Measurements from ENCODE around the gene NCR2. TPM values are rescaled to one million over a fixed set of nuclear protein-coding genes. Genes with fewer than 3 reads are reported as not detected.
A peak's percentile ranks its signal among the peaks of the same experiment; 100 is the strongest.

Gene NCR2
- total RNA-seq, 1 donor from 2014 or later, result not detected

DNA sequence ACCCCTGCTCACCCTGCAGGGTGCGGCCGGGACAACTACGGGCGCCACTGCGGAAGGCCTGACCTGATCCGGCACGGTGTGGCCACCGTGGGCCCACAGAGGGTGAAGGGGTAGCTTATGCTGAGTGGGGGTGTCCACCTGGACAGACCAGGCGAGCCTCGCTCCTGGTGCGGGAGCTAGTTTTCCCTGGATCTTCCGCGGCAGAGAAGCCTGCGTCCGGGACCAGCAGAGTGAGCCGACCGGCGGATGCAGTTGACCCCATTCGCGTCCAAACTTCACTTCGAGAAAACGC is 38.2 kb downstream of the NCR2 start:
- Mint-ChIP-seq H3K4me1 (ENCODE audit: low read depth) (peaks cover 49% of the 10 kb centered on the region), H3K27ac (ENCODE audit: unreplicated experiment) (no peak overlapping the region), H3K27me3 (ENCODE audit: low read depth) (peaks cover 70% of the 10 kb centered on the region), H3K36me3 (ENCODE audit: low read depth) (no peaks in the 10 kb centered on the region), H3K4me3 (ENCODE audit: unreplicated experiment) (peak overlapping the region; percentile 57), H3K9me3 (ENCODE audit: low read depth) (no peaks in the 10 kb centered on the region)
- no peak for DNase-seq (ENCODE audit: low spot score)
- TF ChIP-seq, protein P1, sequence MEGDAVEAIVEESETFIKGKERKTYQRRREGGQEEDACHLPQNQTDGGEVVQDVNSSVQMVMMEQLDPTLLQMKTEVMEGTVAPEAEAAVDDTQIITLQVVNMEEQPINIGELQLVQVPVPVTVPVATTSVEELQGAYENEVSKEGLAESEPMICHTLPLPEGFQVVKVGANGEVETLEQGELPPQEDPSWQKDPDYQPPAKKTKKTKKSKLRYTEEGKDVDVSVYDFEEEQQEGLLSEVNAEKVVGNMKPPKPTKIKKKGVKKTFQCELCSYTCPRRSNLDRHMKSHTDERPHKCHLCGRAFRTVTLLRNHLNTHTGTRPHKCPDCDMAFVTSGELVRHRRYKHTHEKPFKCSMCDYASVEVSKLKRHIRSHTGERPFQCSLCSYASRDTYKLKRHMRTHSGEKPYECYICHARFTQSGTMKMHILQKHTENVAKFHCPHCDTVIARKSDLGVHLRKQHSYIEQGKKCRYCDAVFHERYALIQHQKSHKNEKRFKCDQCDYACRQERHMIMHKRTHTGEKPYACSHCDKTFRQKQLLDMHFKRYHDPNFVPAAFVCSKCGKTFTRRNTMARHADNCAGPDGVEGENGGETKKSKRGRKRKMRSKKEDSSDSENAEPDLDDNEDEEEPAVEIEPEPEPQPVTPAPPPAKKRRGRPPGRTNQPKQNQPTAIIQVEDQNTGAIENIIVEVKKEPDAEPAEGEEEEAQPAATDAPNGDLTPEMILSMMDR (IDR thresholded peaks at IDR 0.05), result no peak

- TF ChIP-seq, protein P1 (IDR thresholded peaks at IDR 0.05), result no peak
- peaks cover 71% of the 10 kb centered on the region for H3K27me3 Mint-ChIP-seq (ENCODE audit: low read depth)
- no peaks in the 10 kb centered on the region for H3K36me3 Mint-ChIP-seq (ENCODE audit: low read depth)
- H3K9me3 Mint-ChIP-seq (ENCODE audit: low read depth), result no peaks in the 10 kb centered on the region
- H3K4me3 Mint-ChIP-seq (ENCODE audit: unreplicated experiment), result peak overlapping the region; percentile 57
- H3K27ac Mint-ChIP-seq (ENCODE audit: unreplicated experiment), result no peak overlapping the region
- DNase-seq (ENCODE audit: low spot score), result no peak
- peaks cover 45% of the 10 kb centered on the region for H3K4me1 Mint-ChIP-seq (ENCODE audit: low read depth)
These were observed 38.7 kb downstream of the NCR2 start for GRCh38 chr6:41373919-41374617.

- peaks cover 43% of the 10 kb centered on the region for H3K4me1 Mint-ChIP-seq (ENCODE audit: low read depth)
- H3K27ac Mint-ChIP-seq (ENCODE audit: unreplicated experiment), result no peak overlapping the region
- TF ChIP-seq, protein P1 (IDR thresholded peaks at IDR 0.05), result no peak
- peak overlapping the region; percentile 49 for H3K4me3 Mint-ChIP-seq (ENCODE audit: unreplicated experiment)
- no peaks in the 10 kb centered on the region for H3K36me3 Mint-ChIP-seq (ENCODE audit: low read depth)
- peaks cover 76% of the 10 kb centered on the region for H3K27me3 Mint-ChIP-seq (ENCODE audit: low read depth)
- peaks cover 3% of the 10 kb centered on the region for H3K9me3 Mint-ChIP-seq (ENCODE audit: low read depth)
- DNase-seq (ENCODE audit: low spot score), result no peak
These were observed 39.5 kb downstream of the NCR2 start for GRCh38 chr6:41374618-41375590.

DNA sequence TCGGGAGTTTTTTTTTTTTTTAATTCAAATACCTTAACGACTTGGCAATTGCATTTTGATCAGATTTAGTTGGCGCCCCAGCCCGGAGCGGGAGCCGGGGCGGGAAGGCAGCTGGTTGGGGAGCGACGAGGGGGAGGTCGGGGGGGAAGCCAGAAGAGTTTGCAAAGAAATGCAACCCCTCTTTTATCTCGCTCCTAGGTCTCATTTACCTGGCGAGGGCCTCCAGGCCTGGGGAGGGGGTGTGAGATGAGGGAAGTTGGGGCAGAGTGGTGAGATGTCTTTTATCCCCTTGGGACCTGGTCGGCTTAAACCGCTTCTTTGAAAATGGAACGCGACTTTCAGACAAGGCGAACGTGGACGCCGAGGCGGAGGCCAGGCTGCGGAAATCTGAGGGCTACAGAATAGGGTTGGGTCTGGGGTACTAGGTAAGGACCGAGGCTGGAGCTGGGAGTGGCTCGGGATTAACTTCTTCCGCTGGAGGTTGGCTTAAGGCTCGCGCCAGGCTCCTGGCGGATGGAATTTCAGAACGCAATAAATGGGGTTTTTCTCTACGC is 40.3 kb downstream of the NCR2 start:
- H3K9me3 Mint-ChIP-seq (ENCODE audit: low read depth), result peaks cover 3% of the 10 kb centered on the region
- H3K36me3 Mint-ChIP-seq (ENCODE audit: low read depth), result no peaks in the 10 kb centered on the region
- TF ChIP-seq, protein P1 (IDR thresholded peaks at IDR 0.05), result no peak
- H3K27ac Mint-ChIP-seq (ENCODE audit: unreplicated experiment), result no peak overlapping the region
- DNase-seq (ENCODE audit: low spot score), result no peak
- H3K4me3 Mint-ChIP-seq (ENCODE audit: unreplicated experiment), result peak overlapping the region; percentile 49
- H3K27me3 Mint-ChIP-seq (ENCODE audit: low read depth), result peaks cover 71% of the 10 kb centered on the region
- H3K4me1 Mint-ChIP-seq (ENCODE audit: low read depth), result peaks cover 43% of the 10 kb centered on the region

DNA sequence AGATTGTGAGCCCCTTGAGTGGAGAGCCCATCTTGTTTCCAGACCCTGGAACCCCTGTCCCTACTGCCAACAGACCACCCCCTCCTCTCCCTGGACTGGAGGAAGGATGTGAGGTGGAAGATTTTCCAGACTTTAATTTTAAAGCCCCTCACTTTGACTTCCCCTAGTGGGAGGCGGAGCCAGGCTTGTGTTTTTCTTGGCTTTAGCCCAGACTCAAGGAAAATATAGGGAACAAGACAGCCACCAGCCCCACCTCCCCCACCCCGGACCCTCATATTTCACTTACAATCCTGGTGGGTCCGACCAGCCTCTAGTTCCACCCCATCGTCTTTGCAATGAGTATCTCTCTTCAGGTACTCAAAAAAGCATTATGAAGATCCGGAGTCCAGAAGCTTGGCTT is 40.8 kb downstream of the NCR2 start:
- Mint-ChIP-seq H3K4me3 (ENCODE audit: unreplicated experiment) (no peak overlapping the region), H3K27ac (ENCODE audit: unreplicated experiment) (no peak overlapping the region), H3K4me1 (ENCODE audit: low read depth) (peaks cover 40% of the 10 kb centered on the region), H3K36me3 (ENCODE audit: low read depth) (no peaks in the 10 kb centered on the region), H3K9me3 (ENCODE audit: low read depth) (peaks cover 3% of the 10 kb centered on the region), H3K27me3 (ENCODE audit: low read depth) (peaks cover 71% of the 10 kb centered on the region)
- DNase-seq (ENCODE audit: low spot score), result no peak
- TF ChIP-seq, protein P1 (IDR thresholded peaks at IDR 0.05), result no peak

All from chondrocyte (in vitro differentiated cells).